Measurements from ENCODE around the gene NEUROG1. TPM values are rescaled to one million over a fixed set of nuclear protein-coding genes. Genes with fewer than 3 reads are reported as not detected.

NEUROG1 gene
- total RNA-seq, 4 donors from 2014 or later: not detected

DNA sequence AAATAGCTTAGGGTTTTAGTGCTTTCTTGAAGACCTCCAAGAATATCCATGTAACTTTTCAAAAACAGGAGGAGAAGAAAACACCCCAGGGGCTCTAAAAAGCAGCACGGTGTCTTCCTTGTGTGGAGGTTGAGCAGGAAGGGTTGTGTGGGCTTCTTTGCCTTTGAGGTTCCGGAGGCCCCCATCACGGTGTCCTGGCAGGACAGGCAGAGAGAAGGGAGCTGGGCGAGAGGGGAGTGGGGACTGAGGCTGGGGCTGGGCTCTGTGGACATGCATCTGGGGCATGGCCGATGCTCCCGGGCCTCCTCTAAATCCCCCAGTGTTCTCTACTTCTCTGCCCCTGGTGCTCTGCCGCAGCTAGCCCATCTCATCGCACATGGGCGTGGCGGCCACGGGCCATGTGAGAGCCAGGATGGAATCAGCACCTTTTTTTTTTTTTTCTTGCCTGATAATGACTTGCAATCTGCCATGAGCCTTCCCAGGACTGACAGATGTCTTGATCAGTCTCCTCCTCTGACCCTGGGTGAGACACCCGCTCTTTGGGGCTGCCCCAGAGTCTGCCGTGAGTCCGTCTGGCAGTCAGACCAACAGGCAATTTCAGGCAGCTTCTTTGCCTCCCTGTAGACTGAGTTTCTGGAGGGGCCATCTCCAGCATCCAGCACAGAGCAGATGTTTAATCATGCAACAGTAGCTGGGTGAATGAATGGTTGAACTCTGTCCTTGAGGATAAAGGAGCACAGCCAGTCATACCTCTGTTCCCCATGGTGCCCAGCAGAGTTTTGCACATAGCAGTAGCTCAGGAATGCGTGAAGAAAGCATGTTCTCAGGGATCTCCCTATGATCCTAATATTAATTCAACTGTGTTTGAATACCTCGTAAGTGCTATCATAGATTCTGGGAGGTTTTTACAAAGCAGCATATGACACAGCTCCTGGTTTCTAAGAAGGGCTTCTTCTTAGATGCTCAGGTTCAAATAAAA lies 30.9 kb upstream of the NEUROG1 start:
- no peak for TF ChIP-seq POLR2A (IDR thresholded peaks at IDR 0.05)
- TF ChIP-seq, protein P1, sequence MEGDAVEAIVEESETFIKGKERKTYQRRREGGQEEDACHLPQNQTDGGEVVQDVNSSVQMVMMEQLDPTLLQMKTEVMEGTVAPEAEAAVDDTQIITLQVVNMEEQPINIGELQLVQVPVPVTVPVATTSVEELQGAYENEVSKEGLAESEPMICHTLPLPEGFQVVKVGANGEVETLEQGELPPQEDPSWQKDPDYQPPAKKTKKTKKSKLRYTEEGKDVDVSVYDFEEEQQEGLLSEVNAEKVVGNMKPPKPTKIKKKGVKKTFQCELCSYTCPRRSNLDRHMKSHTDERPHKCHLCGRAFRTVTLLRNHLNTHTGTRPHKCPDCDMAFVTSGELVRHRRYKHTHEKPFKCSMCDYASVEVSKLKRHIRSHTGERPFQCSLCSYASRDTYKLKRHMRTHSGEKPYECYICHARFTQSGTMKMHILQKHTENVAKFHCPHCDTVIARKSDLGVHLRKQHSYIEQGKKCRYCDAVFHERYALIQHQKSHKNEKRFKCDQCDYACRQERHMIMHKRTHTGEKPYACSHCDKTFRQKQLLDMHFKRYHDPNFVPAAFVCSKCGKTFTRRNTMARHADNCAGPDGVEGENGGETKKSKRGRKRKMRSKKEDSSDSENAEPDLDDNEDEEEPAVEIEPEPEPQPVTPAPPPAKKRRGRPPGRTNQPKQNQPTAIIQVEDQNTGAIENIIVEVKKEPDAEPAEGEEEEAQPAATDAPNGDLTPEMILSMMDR (IDR thresholded peaks at IDR 0.05): no peak
- 49 to 53% methylated on average over 16 of the region's 16 CpGs for WGBS, 2 donors
- intact Hi-C loops (cut with DNase I; ENCODE audit: low total_unique reads): loop anchor here (5.0 kb wide), 1 partner anchor 171 kb away; no protein-coding TSS in a partner anchor
- no peak for DNase-seq (ENCODE audit: low spot score in 2 of 2)
- no peak overlapping the region for H3K4me3 ChIP-seq (ENCODE audit: low read depth, poor library complexity, severe bottlenecking)

DNA sequence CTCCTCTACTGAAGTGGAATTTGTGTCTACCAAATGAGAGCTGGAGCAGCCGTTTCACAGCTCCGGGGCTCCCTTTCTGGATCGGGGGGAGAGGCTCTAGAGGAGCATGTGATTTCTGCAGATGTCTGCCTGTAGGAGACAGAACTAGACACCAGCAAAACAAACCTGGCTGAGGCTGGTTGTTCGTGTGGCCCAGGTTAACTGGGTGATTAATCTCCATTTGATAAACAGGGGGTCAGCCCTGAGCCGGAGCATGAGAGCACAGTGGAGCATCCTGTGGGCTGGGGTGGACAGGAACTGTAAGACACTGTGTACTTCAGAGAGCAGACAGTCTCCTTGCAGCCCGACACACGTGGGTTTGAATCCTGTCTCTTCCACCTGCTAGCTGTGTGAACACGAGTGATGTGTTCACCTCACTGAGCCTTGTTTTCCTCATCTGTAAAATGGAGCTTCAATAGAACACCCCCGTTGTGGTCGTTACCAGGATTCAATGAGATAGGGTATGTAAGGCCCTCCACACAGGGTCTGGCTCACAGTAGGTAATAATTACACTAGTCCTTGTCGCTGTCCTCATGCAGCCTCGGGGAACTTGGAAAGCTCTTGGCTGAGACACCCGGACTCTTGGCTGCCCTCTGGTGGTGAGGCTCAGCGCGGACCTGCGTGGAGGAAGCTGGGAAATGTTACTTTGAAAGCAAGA lies 30.1 kb upstream of the NEUROG1 start:
- intact Hi-C loops (cut with DNase I; ENCODE audit: low total_unique reads): loop anchor here (5.0 kb wide), 1 partner anchor 171 kb away; no protein-coding TSS in a partner anchor
- H3K4me3 ChIP-seq (ENCODE audit: low read depth, poor library complexity, severe bottlenecking): no peak overlapping the region
- peak; percentile 75 to 96 for DNase-seq (ENCODE audit: low spot score in 2 of 2)
- no peak for TF ChIP-seq POLR2A (IDR thresholded peaks at IDR 0.05)
- TF ChIP-seq, protein P1 (IDR thresholded peaks at IDR 0.05): no peak
- WGBS, 2 donors: 33 to 34% methylated on average over 16 of the region's 16 CpGs

DNA sequence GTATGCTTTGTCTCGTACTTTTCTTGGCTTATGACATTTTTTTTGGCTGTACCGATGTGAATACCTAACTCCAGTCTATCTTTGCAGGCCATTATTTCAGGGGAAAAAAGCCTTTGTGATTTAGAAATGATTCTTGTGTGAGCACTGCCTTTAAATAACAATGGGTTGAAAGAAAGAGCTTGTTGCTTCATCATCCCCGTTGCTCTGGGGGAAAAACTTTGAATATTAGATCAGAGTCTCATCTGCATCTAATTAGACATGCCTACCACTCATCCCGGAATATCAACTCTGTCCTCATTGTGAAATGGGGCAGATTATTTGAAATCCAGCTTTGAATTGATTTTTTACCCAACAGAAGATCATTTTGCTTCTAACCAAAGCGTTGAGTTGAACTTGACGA lies 29.5 kb upstream of the NEUROG1 start:
- TF ChIP-seq, protein P1 (IDR thresholded peaks at IDR 0.05): no peak
- no peak for TF ChIP-seq POLR2A (IDR thresholded peaks at IDR 0.05)
- WGBS, 2 donors: 59% methylated on average over 6 of the region's 6 CpGs
- DNase-seq (ENCODE audit: low spot score in 2 of 2): no peak
- H3K4me3 ChIP-seq (ENCODE audit: low read depth, poor library complexity, severe bottlenecking): no peak overlapping the region
- intact Hi-C loops (cut with DNase I; ENCODE audit: low total_unique reads): loop anchor here (5.0 kb wide), 1 partner anchor 172 kb away; no protein-coding TSS in a partner anchor

DNA sequence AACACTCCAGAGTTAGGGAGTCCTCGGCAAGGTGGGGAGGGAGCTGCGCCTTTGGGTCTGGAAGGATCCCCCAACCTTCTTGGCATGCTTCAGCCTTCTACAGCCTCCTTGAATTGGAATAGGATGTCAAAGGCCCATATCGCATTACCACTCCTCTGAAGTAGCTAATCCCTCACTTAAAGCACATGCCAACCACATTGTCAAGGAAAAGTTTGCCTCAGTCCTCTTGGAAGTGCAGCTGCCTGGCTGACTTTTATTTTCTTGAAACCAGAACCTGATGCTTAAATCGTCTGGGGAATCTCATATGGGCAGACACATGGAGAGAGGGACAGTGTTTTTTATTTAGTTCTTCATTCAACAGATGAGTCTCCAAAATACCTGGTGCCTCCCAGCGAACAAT lies 28.6 kb upstream of the NEUROG1 start:
- intact Hi-C loops (cut with DNase I; ENCODE audit: low total_unique reads): loop anchor here (5.0 kb wide), 1 partner anchor 268 kb away; the partner anchor contains the start of gene SLC25A48
- no peak overlapping the region for H3K4me3 ChIP-seq (ENCODE audit: low read depth, poor library complexity, severe bottlenecking)
- no peak for TF ChIP-seq POLR2A (IDR thresholded peaks at IDR 0.05)
- TF ChIP-seq, protein P1 (IDR thresholded peaks at IDR 0.05): no peak
- 77 to 79% methylated on average over 5 of the region's 5 CpGs for WGBS, 2 donors
- DNase-seq (ENCODE audit: low spot score in 2 of 2): no peak

DNA sequence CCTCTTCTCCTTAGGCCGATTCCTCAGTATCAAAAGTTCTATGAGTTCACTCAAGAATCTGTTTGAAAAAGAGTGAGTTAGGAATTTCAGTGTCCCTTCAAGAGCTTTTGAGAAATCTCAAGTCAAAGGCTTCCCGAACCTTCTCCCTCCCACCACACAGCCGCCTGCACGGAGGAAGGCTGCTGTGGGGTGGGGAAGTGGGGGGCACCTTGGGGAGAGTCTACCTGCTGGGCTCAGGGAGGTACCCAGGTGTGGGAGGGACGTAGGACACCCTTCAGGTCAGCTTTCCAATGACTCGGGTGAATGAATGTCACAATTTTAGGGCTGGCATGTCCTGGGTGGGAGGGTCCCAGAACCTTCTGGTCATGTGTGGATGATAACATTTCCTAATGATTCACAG lies 25.5 kb upstream of the NEUROG1 start:
- intact Hi-C loops (cut with DNase I; ENCODE audit: low total_unique reads): loop anchor here (5.0 kb wide), 1 partner anchor 271 kb away; the partner anchor contains the start of gene SLC25A48
- DNase-seq (ENCODE audit: low spot score in 2 of 2): no peak
- 78 to 86% methylated on average over 6 of the region's 6 CpGs for WGBS, 2 donors
- TF ChIP-seq, protein P1 (IDR thresholded peaks at IDR 0.05): no peak
- TF ChIP-seq POLR2A (IDR thresholded peaks at IDR 0.05): no peak
- no peak overlapping the region for H3K4me3 ChIP-seq (ENCODE audit: low read depth, poor library complexity, severe bottlenecking)
